HG03575 (cell line): ENCODE measurements around the gene FCGR2B.
"Not testable (repeated sequence)": the region's sequence is repeated elsewhere in the genome, so short reads cannot be mapped to it uniquely, and the experiment has no call there.

Experiments used
- ATAC-seq: cut with Tn5 transposase; IDR thresholded peaks from one replicate; pipeline ENCODE4 v1.9.1; 2021; ENCODE audit not compliant: unreplicated experiment, insufficient number of reproducible peaks, low FRiP score; ENCODE audit errors: extremely low read depth

The FCGR2B gene

DNA sequence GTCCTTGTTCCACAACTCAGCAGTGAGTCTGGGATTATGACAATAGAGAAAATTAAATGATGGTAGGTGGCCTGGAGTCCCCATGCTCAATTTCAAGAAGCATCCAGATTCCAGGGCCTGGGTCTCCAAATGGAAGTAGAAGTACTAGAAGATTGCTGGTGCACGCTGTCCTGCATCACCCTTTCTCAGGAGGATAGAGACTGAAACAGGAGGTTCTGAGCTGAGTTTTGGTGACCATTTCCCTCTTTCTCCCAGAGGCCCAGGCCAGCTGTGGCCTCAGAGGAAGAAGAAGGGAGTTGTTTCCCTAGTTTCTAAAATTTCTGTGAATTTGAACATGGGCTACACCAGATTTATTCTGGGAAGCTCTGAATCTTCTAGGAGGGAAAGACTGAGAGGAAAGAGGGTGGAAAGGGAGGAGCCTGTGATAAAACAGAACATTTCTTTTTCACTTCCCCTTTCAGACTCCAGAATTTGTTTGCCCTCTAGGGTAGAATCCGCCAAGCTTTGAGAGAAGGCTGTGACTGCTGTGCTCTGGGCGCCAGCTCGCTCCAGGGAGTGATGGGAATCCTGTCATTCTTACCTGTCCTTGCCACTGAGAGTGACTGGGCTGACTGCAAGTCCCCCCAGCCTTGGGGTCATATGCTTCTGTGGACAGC, at the start of gene FCGR2B:
FCGR2B (plus strand) TSS at position 460 of the 656 bp plus-strand sequence; CDS start at position 559, 99 bp downstream.
- ATAC-seq: not testable (repeated sequence)

DNA sequence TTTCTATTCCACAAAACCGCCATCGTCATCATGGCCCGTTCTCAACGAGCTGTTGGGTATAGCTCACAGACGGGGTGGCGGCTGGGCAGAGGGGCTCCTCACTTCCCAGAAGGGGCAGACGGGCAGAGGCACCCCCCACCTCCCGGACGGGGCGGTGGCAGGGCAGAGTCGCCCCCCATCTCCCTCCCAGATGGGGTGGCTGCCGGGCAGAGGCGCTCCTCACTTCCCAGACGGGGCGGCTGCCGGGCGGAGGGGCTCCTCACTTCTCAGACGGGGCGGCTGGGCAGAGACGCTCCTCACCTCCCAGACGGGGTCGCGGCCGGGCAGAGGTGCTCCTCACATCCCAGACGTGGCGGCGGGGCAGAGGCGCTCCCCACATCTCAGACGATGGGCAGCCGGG, 46.5 kb upstream of the FCGR2B start:
- not testable (repeated sequence) for ATAC-seq

DNA sequence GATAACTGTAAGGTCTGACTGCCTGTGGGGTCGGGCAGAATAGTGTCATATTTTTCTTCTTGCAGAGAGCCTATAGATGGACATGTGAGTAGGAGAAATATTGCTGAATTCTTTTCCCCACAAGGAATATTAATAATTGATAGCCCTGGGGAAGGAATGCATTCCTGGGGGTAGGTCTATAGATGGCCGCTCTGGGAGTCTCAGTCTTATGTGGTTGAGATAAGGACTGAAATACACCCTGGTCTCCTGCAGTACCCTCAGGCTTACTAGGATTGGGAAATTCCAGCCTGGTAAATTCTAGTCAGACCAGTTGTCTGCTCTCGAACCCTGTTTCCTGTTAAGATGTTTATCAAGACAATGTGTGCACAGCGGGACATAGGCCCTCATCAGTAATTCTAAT, 44.4 kb upstream of the FCGR2B start:
- ATAC-seq: not testable (repeated sequence)

DNA sequence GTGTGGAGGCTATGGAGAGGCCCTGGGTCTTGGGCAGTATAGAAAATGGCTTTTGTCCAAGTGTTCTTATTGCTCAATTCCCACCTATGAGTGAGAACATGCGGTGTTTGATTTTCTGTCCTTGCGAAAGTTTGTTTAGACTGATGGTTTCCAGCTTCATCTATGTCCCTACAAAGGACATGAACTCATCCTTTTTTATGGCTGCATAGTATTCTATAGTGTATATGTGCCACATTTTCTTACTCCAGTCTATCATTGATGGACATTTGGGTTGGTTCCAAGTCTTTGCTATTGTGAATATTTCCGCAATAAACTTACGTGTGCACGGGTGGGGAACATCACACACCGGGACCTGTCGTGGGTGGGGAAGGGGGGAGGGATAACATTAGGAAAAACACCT, 42.5 kb upstream of the FCGR2B start:
- ATAC-seq: not testable (repeated sequence)

GRCh38 chr1:161621181-161622000, 41.6 kb upstream of the FCGR2B start:
- ATAC-seq: not testable (repeated sequence)

- ATAC-seq: not testable (repeated sequence)
Observed at GRCh38 chr1:161622054-161622453, 40.9 kb upstream of the FCGR2B start.

- not testable (repeated sequence) for ATAC-seq
Observed at GRCh38 chr1:161623401-161624051, 39.4 kb upstream of the FCGR2B start.

DNA sequence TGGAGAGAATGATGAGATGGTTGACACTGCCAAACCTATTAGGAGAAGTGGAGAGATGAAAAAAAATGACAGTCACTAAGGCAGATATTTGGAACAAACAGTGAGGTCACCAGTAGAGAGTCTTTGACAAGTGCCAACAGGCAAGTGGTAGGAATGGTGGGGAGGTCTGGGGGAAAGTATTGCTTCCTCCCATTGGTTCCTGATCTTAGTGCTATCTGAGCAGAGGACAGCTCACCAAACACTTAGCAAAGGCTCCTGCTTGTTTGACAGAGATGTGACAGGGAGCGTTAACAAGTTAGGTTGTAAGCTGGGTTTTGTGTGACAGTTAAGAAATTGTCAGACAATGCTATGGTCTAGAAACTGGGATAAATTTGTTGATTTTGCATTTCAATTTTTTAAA, 38.3 kb upstream of the FCGR2B start:
- ATAC-seq: not testable (repeated sequence)

DNA sequence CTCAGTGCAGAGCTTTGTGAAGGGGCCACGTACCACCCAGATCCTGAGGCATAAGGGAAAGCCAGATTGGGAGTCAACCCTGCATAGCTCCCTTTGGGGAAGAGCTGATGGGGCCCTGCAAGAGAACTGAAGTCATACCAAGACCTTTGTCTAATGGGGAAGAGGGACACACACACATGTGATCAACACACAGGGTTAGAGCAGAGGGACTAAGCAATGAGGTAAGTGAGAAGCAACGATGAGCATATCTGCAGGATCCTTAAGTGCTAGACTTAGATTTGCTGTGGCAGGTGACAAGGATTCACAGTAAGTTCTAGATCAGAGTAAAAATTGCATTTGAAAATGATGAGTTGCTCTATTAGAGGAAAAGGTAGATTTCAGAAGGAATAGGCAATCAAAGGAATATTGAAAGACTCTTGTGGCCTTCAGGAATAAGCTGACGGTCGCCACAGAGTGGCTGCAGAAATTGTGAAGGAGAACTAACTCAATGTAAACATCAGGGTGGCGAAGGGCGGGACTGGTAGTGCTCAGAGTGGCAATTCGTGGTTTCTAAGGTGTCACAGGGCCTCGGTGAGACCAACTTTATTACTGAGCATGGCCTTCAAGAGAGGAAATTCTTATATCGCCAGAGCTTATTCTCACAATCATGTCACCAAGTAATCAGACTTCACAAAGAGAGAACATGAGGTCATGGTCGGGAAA, 36.3 kb upstream of the FCGR2B start:
- ATAC-seq: not testable (repeated sequence)

GRCh38 chr1:161630128-161630742, 32.7 kb upstream of the FCGR2B start:
- ATAC-seq: not testable (repeated sequence)

- no peak for ATAC-seq
Observed at GRCh38 chr1:161631076-161631475, 31.9 kb upstream of the FCGR2B start, which contains the start of gene FCGR3B. FCGR3B (minus strand) TSS chr1:161631176; CDS start chr1:161631094, 82 bp downstream.

- ATAC-seq: not testable (repeated sequence)
Observed at GRCh38 chr1:161634993-161635392, 27.9 kb upstream of the FCGR2B start.

DNA sequence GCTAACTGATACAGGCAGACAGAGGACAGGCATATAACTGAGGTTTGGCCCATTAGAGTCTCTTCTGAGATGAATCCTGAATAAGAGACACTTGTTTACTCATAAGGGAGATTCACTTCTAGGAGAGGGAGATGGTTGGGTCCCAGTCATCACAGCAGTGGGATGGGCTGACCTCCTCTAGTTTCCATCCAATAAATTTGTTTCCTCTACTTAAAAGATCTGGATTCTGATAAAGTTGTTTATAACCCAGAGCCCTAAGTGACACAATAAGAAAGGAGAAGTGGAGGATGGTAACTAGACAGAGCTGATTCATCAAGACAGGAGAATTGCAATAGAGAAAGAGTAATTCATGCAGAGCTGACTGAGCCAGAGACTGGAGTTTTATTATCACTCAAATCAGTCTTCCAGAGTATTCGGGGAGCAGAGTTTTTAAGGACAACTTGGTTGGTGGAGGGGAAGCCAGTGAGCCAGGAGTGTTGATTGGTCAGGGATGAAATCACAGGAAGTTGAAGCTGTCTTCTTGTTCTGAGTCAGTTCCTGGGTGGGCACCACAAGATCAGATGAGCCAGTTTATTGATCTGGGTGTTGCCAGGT, 26.7 kb upstream of the FCGR2B start:
- ATAC-seq: not testable (repeated sequence)

DNA sequence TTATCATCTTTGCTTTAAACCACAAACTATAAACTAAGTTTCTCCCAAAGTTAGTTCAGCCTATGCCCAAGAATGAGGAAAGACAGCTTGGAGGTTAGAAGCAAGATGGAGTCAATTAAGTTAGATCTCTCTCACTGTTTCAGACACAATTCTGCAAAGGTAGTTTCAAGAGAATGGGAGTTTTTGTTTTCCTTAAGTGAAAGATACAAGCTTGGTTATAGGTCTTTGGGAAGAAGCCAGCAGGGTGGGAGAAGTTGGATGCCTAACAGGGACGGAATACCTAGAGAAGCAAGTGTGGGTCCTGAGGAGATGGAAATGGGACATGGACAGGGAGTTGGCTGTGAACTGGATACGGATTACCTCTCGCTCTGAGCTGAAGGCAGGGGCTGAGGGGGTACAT, 26.0 kb upstream of the FCGR2B start:
- not testable (repeated sequence) for ATAC-seq

DNA sequence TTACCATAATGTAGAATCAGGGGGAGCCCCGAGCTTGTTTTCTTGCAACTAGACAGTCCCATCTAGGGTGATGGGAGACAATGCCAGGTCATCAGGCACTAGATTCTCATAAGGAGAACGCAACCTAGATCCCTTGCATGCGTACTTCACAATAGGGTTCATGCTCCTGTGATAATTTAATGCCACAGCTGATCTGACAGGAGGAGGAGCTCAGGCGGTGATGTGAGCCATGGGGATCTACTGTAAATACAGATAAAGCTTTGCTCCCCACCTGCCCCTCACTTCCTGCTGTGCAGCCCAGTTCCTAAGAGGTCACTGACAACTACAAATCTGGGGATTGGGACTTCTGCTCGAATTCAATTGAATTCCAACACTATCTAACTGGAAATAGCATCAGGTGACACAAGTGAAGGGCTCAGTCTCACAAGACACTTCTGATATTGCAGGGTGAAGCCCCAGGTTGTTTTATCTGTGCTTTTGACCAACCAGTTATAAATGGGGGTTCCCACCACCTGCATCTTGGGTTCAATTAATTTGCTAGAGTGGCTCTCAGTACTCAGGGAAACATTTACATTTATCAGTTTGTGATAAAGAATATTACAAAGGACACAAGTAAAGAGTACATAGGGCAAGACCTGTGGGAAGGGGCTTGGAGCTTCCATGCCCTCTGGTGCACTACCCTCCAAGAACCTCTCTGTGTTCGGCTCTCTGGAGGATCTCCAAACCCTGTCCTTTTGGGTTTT, 24.5 kb upstream of the FCGR2B start:
- ATAC-seq: not testable (repeated sequence)

GRCh38 chr1:161639203-161639602, 23.7 kb upstream of the FCGR2B start:
- ATAC-seq: not testable (repeated sequence)

DNA sequence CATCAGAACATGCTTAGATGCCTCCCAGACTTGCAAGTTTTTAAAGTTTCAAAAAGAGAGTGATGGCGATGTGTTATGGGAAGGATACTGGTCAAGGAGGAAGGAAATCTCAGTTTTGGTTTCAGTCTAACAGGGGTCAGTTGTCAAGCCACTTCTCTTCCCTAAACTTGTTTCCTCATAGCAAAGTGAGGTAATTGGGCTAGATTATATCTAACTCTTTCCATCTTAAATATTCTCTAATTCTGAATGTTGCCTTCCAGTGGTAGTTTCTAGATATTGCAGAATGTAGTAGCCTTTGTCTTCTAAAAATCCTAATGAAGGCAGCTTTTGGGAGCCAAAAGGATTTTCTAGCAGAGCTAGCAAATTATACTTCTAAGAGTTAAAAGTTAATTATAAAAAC, 20.2 kb upstream of the FCGR2B start:
- ATAC-seq: not testable (repeated sequence)
